HepG2 (cell line): ENCODE measurements around the gene CAVIN1. TPM values are rescaled to one million over a fixed set of nuclear protein-coding genes. Genes with fewer than 3 reads are reported as not detected.

Experiments used
- BCL6 ChIP-seq: IDR thresholded peaks from 2 replicates; pipeline ENCODE4 v1.6.1; 2016; ENCODE audit warnings: missing genetic modification reagents, missing compliant biosample characterization
- CBX1 ChIP-seq: IDR thresholded peaks from one replicate; pipeline ENCODE4 v1.6.1; 2016; ENCODE audit warnings: antibody characterized with exemption, low read depth
- DPF2 ChIP-seq: sonication (generic); formaldehyde crosslinking; IDR thresholded peaks from 2 replicates; pipeline ENCODE4 v1.4.0; 2020; ENCODE audit warnings: mild to moderate bottlenecking, low read depth, missing genetic modification reagents, borderline replicate concordance
- FOXM1 ChIP-seq: sonication (generic); formaldehyde crosslinking; IDR thresholded peaks from 2 replicates; pipeline ENCODE4 v1.5.0; 2020; ENCODE audit warnings: missing genetic modification reagents
- GZF1 ChIP-seq: sonication (generic); formaldehyde crosslinking; IDR thresholded peaks from 2 replicates; pipeline ENCODE4 v1.5.1; 2020; ENCODE audit warnings: mild to moderate bottlenecking, missing genetic modification reagents
- HOXA7 ChIP-seq: sonication (generic); formaldehyde crosslinking; IDR thresholded peaks from 2 replicates; pipeline ENCODE4 v1.8.1; 2022; ENCODE audit warnings: mild to moderate bottlenecking, missing genetic modification reagents, moderate library complexity
- IKZF1 ChIP-seq: fragments of 450-650 bp; IDR thresholded peaks from 2 replicates; pipeline ENCODE4 v1.7.1; 2016
- MIXL1 ChIP-seq: IDR thresholded peaks from 2 replicates; pipeline ENCODE4 v1.6.1; 2016
- PPARG ChIP-seq: conservative IDR thresholded peaks from 2 replicates; pipeline ENCODE4 v1.6.1; 2016; ENCODE audit warnings: missing biosample characterization, missing genetic modification reagents
- RAD51 ChIP-seq: fragments of 450-650 bp; IDR thresholded peaks from 2 replicates; pipeline ENCODE4 v1.6.1; 2016; ENCODE audit warnings: borderline replicate concordance
- RERE ChIP-seq: IDR thresholded peaks from 2 replicates; pipeline ENCODE4 v1.6.1; 2016; ENCODE audit warnings: low read depth, missing genetic modification reagents, missing compliant biosample characterization
- RFX3 ChIP-seq: IDR thresholded peaks from 2 replicates; pipeline ENCODE4 v1.6.1; 2016; ENCODE audit warnings: missing biosample characterization, missing genetic modification reagents
- RORA ChIP-seq: sonication (generic); formaldehyde crosslinking; IDR thresholded peaks from 2 replicates; pipeline ENCODE4 v1.5.0; 2020; ENCODE audit warnings: mild to moderate bottlenecking, missing genetic modification reagents, moderate library complexity
- TBX3 ChIP-seq: fragments of 450-650 bp; IDR thresholded peaks from 2 replicates; pipeline ENCODE4 v1.6.1; 2017; ENCODE audit warnings: antibody characterized with exemption, mild to moderate bottlenecking, inconsistent platforms, borderline replicate concordance
- TRIM22 ChIP-seq: fragments of 450-650 bp; IDR thresholded peaks from 2 replicates; pipeline ENCODE4 v1.6.1; 2017
- U2AF2 ChIP-seq: fragments of 200-400 bp; formaldehyde crosslinking; IDR thresholded peaks from 2 replicates; pipeline ENCODE4 v1.6.1; 2017; ENCODE audit warnings: low read depth, mild to moderate bottlenecking, low read length
- ZBTB39 ChIP-seq: sonication (generic); formaldehyde crosslinking; IDR thresholded peaks from 2 replicates; pipeline ENCODE4 v1.5.0; 2020; ENCODE audit warnings: missing genetic modification reagents
- ZFY ChIP-seq: sonication (generic); formaldehyde crosslinking; IDR thresholded peaks from 2 replicates; pipeline ENCODE4 v1.4.0; 2020; ENCODE audit warnings: missing genetic modification reagents
- ZKSCAN1 ChIP-seq: fragments of 150-350 bp; IDR thresholded peaks from 2 replicates; pipeline ENCODE4 v1.6.1; 2014; ENCODE audit warnings: low read length
- ZNF160 ChIP-seq: sonication (generic); formaldehyde crosslinking; IDR thresholded peaks from 2 replicates; pipeline ENCODE4 v1.8.0; 2022; ENCODE audit warnings: mild to moderate bottlenecking, inconsistent platforms, missing genetic modification reagents
- ZNF263 ChIP-seq: sonication (generic); formaldehyde crosslinking; IDR thresholded peaks from 2 replicates; pipeline ENCODE4 v1.4.0; 2020; ENCODE audit warnings: missing genetic modification reagents
- ZNF382 ChIP-seq: sonication (generic); formaldehyde crosslinking; IDR thresholded peaks from 2 replicates; pipeline ENCODE4 v1.5.0; 2020; ENCODE audit warnings: missing genetic modification reagents, mild to moderate bottlenecking, borderline replicate concordance
- ZNF724P ChIP-seq: sonication (generic); formaldehyde crosslinking; IDR thresholded peaks from 2 replicates; pipeline ENCODE4 v1.8.0; 2022; ENCODE audit warnings: missing genetic modification reagents, borderline replicate concordance
- ZNF782 ChIP-seq: sonication (generic); formaldehyde crosslinking; IDR thresholded peaks from 2 replicates; pipeline ENCODE4 v1.4.0; 2020; ENCODE audit warnings: missing genetic modification reagents, mild to moderate bottlenecking, borderline replicate concordance
- polyA plus RNA-seq, 8 experiments: library from polyadenylated mRNA; depleted of rRNA in 3 of 8; stranded (reverse) in 7 of 8; unstranded in 1 of 8; fragments of >200 nt; fragmentation: Illumina TruSeq in 4 of 8; extraction: Trizol in 4 of 8; gene quantifications; 2 replicates each; pipeline versions ENCODE4 v1.2.1 to v1.2.3, GENCODE V29; 2011 to 2016; ENCODE audit warnings: low read depth in 4 of 8, missing spikeins in 1 of 8, mixed read lengths in 1 of 8; ENCODE audit not compliant: insufficient read depth in 1 of 8
- total RNA-seq, 5 experiments: library from RNA; depleted of rRNA; stranded (reverse); fragments of >200 nt; fragmentation: Illumina TruSeq; extraction: Trizol; gene quantifications; 2 replicates each; pipeline ENCODE4 v1.2.3, GENCODE V29; 2016; ENCODE audit warnings: low read depth in 1 of 5

The CAVIN1 gene
- total and polyA plus RNA-seq, 2 of the 13 experiments (the other 11 are each of a cell fraction or from before 2014, with no cell fraction given), result 15.9 to 25.5 TPM

- TF ChIP-seq CBX1 (peak; percentile 41), IKZF1 (no peak), HOXA7 (no peak), ZBTB39 (CRISPR knock-in tag) (no peak), ZNF263 (no peak), TBX3 (peak; percentile 49; the same call in 1 of the 2 replicates), DPF2 (no peak), MIXL1 (no peak), ZNF724P (no peak), RORA (CRISPR knock-in tag) (no peak), RFX3 (CRISPR knock-in tag) (no peak), U2AF2 (no peak), RERE (no peak), ZNF160 (no peak), ZFY (no peak), GZF1 (CRISPR knock-in tag) (no peak), TRIM22 (no peak), PPARG (CRISPR knock-in tag) (peak; percentile 98), ZNF782 (CRISPR knock-in tag) (no peak), FOXM1 (CRISPR knock-in tag) (no peak), RAD51 (no peak), ZKSCAN1 (0 out of 2 replicates have a peak, but pooled peaks have one; percentile 10), BCL6 (CRISPR knock-in tag) (0 out of 2 replicates have a peak, but pooled peaks have one; percentile 29), ZNF382 (CRISPR knock-in tag) (no peak)
These were observed 5.3 kb upstream of the CAVIN1 start (continued) for GRCh38 chr17:42428141-42428944.
